ENCODE results near the gene HMGN4. TPM values are rescaled to one million over a fixed set of nuclear protein-coding genes. Genes with fewer than 3 reads are reported as not detected.

The HMGN4 gene
- total RNA-seq, 1 experiment from 2014 or later: 29.6 TPM

DNA sequence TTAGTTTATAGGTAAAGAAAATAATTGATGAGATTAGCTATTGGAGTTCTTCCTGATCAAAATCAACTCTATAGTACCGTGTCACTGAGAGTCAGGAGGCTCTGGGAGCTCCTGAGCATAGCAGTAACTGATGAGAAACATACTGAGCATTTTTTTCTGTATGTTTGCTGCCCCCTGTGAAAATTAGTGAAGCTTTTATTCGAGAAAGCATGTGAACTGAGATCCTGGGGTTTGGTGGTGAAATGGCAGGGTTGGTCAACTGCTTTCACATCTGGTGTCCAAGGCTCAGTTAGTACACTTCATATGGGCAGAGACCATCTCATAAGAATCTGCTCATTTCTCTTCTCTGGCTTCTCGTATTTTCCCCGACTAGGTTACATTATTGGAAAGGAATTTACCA, 54.5 kb downstream of the HMGN4 start:
- no peaks in the 10 kb centered on the region for H3K9me3 ChIP-seq
- peaks cover 8% of the 10 kb centered on the region for H3K27me3 Mint-ChIP-seq (ENCODE audit: insufficient read depth, unreplicated experiment)
- H3K27me3 ChIP-seq (replicated peaks; ENCODE audit: control insufficient read depth, insufficient read depth, low read length): no peaks in the 10 kb centered on the region
- no peak overlapping the region for H3K4me3 Mint-ChIP-seq (ENCODE audit: unreplicated experiment)
- ChIA-PET CTCF (interaction anchor here (0.6 to 0.9 kb wide), 2 partner anchors 251 to 277 kb away, joined by 3 read pairs; no protein-coding TSS in a partner anchor), POLR2A (no interaction called here)
- no peaks in the 10 kb centered on the region for H3K4me1 Mint-ChIP-seq (ENCODE audit: low read depth, unreplicated experiment)
- H3K4me3 ChIP-seq (ENCODE audit: low read depth, low read length): no peak overlapping the region
- intact Hi-C loops (cut with micrococcal nuclease; ENCODE audit: unreplicated experiment): no loop called here
- no peaks in the 10 kb centered on the region for H3K36me3 ChIP-seq (ENCODE audit: control insufficient read depth, insufficient read depth, low read length)
- BruUV-seq (replicated peaks): no TSS peak
- H3K36me3 Mint-ChIP-seq (ENCODE audit: insufficient read depth, unreplicated experiment): peaks cover 10% of the 10 kb centered on the region
- DNase-seq: no peak
- H3K27ac Mint-ChIP-seq (ENCODE audit: unreplicated experiment): no peak overlapping the region
- TF ChIP-seq CTCF (IDR thresholded peaks at IDR 0.05; ENCODE audit: insufficient read depth in 1 of 2, low read depth in 1 of 2, low read length in 1 of 2, severe bottlenecking in 1 of 2, unreplicated experiment in 1 of 2): no peak
- no peaks in the 10 kb centered on the region for H3K4me1 ChIP-seq
- peaks cover 13% of the 10 kb centered on the region for H3K9me3 Mint-ChIP-seq (ENCODE audit: unreplicated experiment)

DNA sequence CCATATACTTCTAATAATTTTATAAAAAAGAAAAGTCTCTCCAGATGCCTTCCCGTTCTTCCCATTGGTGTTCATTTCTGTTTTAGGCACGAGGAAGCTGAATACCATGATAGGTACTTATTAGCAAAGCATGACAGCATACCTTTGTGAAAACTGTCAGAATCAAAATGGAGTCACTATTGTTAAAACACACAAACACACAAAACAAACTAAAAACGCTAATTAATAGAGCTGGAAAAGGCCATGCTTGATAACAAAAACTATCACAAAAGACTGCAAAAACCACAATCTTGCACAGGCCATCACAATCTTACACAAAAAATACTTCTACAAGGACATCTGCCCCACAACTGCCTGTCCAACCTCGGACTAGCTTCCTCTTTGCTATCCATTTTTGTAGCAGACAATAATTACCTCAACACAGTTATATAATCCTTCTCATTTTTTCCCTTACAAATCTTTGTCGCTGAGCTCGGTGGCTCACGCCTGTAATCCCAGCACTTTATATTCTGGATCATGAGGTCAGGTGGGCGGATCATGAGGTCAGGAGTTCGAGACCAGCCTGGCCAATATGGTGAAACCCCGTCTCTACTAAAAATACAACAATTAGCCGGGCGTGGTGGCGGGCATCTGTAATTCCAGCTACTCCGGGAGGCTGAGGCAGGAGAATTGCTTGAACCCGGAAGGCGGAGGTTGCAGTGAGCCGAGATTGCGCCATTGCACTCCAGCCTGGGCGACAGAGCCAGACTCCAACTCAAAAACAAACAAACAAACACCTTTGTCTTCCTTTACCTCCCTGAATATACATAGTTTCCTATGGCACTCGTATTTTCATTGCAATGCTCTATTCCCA, 55.3 kb downstream of the HMGN4 start:
- DNase-seq: no peak
- no peak overlapping the region for H3K4me3 ChIP-seq (ENCODE audit: low read depth, low read length)
- intact Hi-C loops (cut with micrococcal nuclease; ENCODE audit: unreplicated experiment): no loop called here
- ChIA-PET POLR2A (no interaction called here), CTCF (interaction anchor here (2.5 kb wide), 1 partner anchor 21 kb away, joined by 45 read pairs; no protein-coding TSS in a partner anchor)
- H3K9me3 Mint-ChIP-seq (ENCODE audit: unreplicated experiment): peaks cover 13% of the 10 kb centered on the region
- H3K9me3 ChIP-seq: no peaks in the 10 kb centered on the region
- H3K27me3 Mint-ChIP-seq (ENCODE audit: insufficient read depth, unreplicated experiment): peaks cover 8% of the 10 kb centered on the region
- no peak for TF ChIP-seq CTCF (IDR thresholded peaks at IDR 0.05; ENCODE audit: insufficient read depth in 1 of 2, low read depth in 1 of 2, low read length in 1 of 2, severe bottlenecking in 1 of 2, unreplicated experiment in 1 of 2)
- H3K4me1 Mint-ChIP-seq (ENCODE audit: low read depth, unreplicated experiment): no peaks in the 10 kb centered on the region
- no peak overlapping the region for H3K4me3 Mint-ChIP-seq (ENCODE audit: unreplicated experiment)
- no peaks in the 10 kb centered on the region for H3K36me3 ChIP-seq (ENCODE audit: control insufficient read depth, insufficient read depth, low read length)
- no TSS peak for BruUV-seq (replicated peaks)
- no peaks in the 10 kb centered on the region for H3K27me3 ChIP-seq (replicated peaks; ENCODE audit: control insufficient read depth, insufficient read depth, low read length)
- no peak overlapping the region for H3K27ac Mint-ChIP-seq (ENCODE audit: unreplicated experiment)
- H3K4me1 ChIP-seq: no peaks in the 10 kb centered on the region
- H3K36me3 Mint-ChIP-seq (ENCODE audit: insufficient read depth, unreplicated experiment): peaks cover 12% of the 10 kb centered on the region

DNA sequence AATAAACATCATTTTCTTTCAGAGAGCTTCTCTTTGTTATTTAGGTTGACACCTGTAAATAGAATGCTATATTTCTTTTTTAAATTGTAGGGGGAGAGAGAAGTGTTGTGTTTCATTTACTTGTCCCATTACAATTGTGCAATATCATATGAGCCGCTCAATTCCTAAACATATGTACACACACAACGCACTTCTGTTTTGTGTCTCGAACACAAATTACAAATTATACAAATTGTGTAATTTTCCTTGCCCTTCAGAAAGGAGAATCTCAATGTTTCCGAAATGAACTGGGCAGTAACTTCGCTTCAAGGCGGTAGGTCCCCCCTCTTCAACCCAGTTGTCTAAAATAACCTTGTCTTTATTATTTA, 55.9 kb downstream of the HMGN4 start:
- ChIA-PET CTCF (interaction anchor here (2.1 to 2.5 kb wide), 2 partner anchors 21 to 253 kb away, joined by 34 to 45 read pairs; no protein-coding TSS in a partner anchor), POLR2A (no interaction called here)
- Mint-ChIP-seq H3K4me3 (ENCODE audit: unreplicated experiment) (no peak overlapping the region), H3K27me3 (ENCODE audit: insufficient read depth, unreplicated experiment) (peaks cover 8% of the 10 kb centered on the region), H3K9me3 (ENCODE audit: unreplicated experiment) (peaks cover 13% of the 10 kb centered on the region), H3K4me1 (ENCODE audit: low read depth, unreplicated experiment) (no peaks in the 10 kb centered on the region), H3K27ac (ENCODE audit: unreplicated experiment) (no peak overlapping the region), H3K36me3 (ENCODE audit: insufficient read depth, unreplicated experiment) (peaks cover 16% of the 10 kb centered on the region)
- H3K36me3 ChIP-seq (ENCODE audit: control insufficient read depth, insufficient read depth, low read length): no peaks in the 10 kb centered on the region
- TF ChIP-seq CTCF (IDR thresholded peaks at IDR 0.05; ENCODE audit: insufficient read depth in 1 of 2, low read depth in 1 of 2, low read length in 1 of 2, severe bottlenecking in 1 of 2, unreplicated experiment in 1 of 2): no peak
- H3K27me3 ChIP-seq (replicated peaks; ENCODE audit: control insufficient read depth, insufficient read depth, low read length): no peaks in the 10 kb centered on the region
- no peak overlapping the region for H3K4me3 ChIP-seq (ENCODE audit: low read depth, low read length)
- no peaks in the 10 kb centered on the region for H3K9me3 ChIP-seq
- intact Hi-C loops (cut with micrococcal nuclease; ENCODE audit: unreplicated experiment): no loop called here
- H3K4me1 ChIP-seq: no peaks in the 10 kb centered on the region
- BruUV-seq (replicated peaks): no TSS peak
- DNase-seq: no peak
